HepG2 (cell line): ENCODE results near the gene ANKRD53. TPM values are rescaled to one million over a fixed set of nuclear protein-coding genes. Genes with fewer than 3 reads are reported as not detected.
A peak's percentile ranks its signal among the peaks of the same experiment; 100 is the strongest.

ENCODE experiments used
- AHR ChIP-seq: IDR thresholded peaks from 2 replicates; pipeline ENCODE4 v1.6.1; 2018; ENCODE audit warnings: missing genetic modification reagents, missing compliant biosample characterization
- FOXJ3 ChIP-seq: sonication (generic); formaldehyde crosslinking; IDR thresholded peaks from 2 replicates; pipeline ENCODE4 v1.4.0; 2020; ENCODE audit warnings: missing genetic modification reagents, mild to moderate bottlenecking, borderline replicate concordance
- GFI1 ChIP-seq: sonication (generic); formaldehyde crosslinking; IDR thresholded peaks from 2 replicates; pipeline ENCODE4 v1.5.0; 2020; ENCODE audit warnings: missing genetic modification reagents, mild to moderate bottlenecking, borderline replicate concordance
- HMG20B ChIP-seq: conservative IDR thresholded peaks from 2 replicates; pipeline ENCODE4 v1.6.1; 2016; ENCODE audit warnings: missing genetic modification reagents, missing compliant biosample characterization
- NFYB ChIP-seq: sonication (generic); formaldehyde crosslinking; IDR thresholded peaks from 2 replicates; pipeline ENCODE4 v1.4.0; 2020; ENCODE audit warnings: missing genetic modification reagents
- POLR2A ChIP-seq, 2 experiments: IDR thresholded peaks; 2 replicates each; pipeline ENCODE4 v1.6.1; 2011; ENCODE audit warnings: low read depth in 2 of 2, low read length in 2 of 2, mild to moderate bottlenecking in 1 of 2, moderate library complexity in 1 of 2; ENCODE audit not compliant: insufficient read depth in 1 of 2
- ZBTB10 ChIP-seq: sonication (generic); formaldehyde crosslinking; IDR thresholded peaks from 2 replicates; pipeline ENCODE4 v1.4.0; 2020; ENCODE audit warnings: missing genetic modification reagents, borderline replicate concordance
- ZBTB25 ChIP-seq: IDR thresholded peaks from 2 replicates; pipeline ENCODE4 v1.6.1; 2018; ENCODE audit warnings: missing genetic modification reagents
- ZNF143 ChIP-seq: sonication (generic); formaldehyde crosslinking; IDR thresholded peaks from 2 replicates; pipeline ENCODE4 v1.4.0; 2020; ENCODE audit warnings: missing genetic modification reagents
- ZNF234 ChIP-seq: sonication (generic); formaldehyde crosslinking; conservative IDR thresholded peaks from 2 replicates; pipeline ENCODE4 v1.5.1; 2020; ENCODE audit warnings: mild to moderate bottlenecking, missing genetic modification reagents
- ZNF335 ChIP-seq: sonication (generic); formaldehyde crosslinking; IDR thresholded peaks from 2 replicates; pipeline ENCODE4 v1.4.0; 2020; ENCODE audit warnings: missing genetic modification reagents
- ZNF501 ChIP-seq: sonication (generic); formaldehyde crosslinking; IDR thresholded peaks from 2 replicates; pipeline ENCODE4 v1.5.1; 2020; ENCODE audit warnings: mild to moderate bottlenecking, moderate library complexity, missing genetic modification reagents
- ZNF552 ChIP-seq: sonication (generic); formaldehyde crosslinking; IDR thresholded peaks from 2 replicates; pipeline ENCODE4 v1.9.0; 2022; ENCODE audit warnings: missing genetic modification reagents, mild to moderate bottlenecking, borderline replicate concordance
- ZNF839 ChIP-seq: sonication (generic); formaldehyde crosslinking; IDR thresholded peaks from 2 replicates; pipeline ENCODE4 v1.4.0; 2020; ENCODE audit warnings: missing genetic modification reagents, mild to moderate bottlenecking, borderline replicate concordance
- polyA plus RNA-seq, 8 experiments: library from polyadenylated mRNA; depleted of rRNA in 3 of 8; stranded (reverse) in 7 of 8; unstranded in 1 of 8; fragments of >200 nt; fragmentation: Illumina TruSeq in 4 of 8; extraction: Trizol in 4 of 8; gene quantifications; 2 replicates each; pipeline versions ENCODE4 v1.2.1 to v1.2.3, GENCODE V29; 2011 to 2016; ENCODE audit warnings: low read depth in 4 of 8, missing spikeins in 1 of 8, mixed read lengths in 1 of 8; ENCODE audit not compliant: insufficient read depth in 1 of 8
- total RNA-seq, 5 experiments: library from RNA; depleted of rRNA; stranded (reverse); fragments of >200 nt; fragmentation: Illumina TruSeq; extraction: Trizol; gene quantifications; 2 replicates each; pipeline ENCODE4 v1.2.3, GENCODE V29; 2016; ENCODE audit warnings: low read depth in 1 of 5
- TF ChIP-seq, protein P1 (sequence below): sonication (generic); formaldehyde crosslinking; IDR thresholded peaks from 2 replicates; pipeline ENCODE4 v1.9.0; 2022; ENCODE audit warnings: missing genetic modification reagents, mild to moderate bottlenecking, borderline replicate concordance
- TF ChIP-seq, protein P2 (sequence below): sonication (generic); formaldehyde crosslinking; IDR thresholded peaks from one replicate; pipeline ENCODE4 v1.5.1; 2020; ENCODE audit warnings: mild to moderate bottlenecking, missing genetic modification reagents; ENCODE audit errors: not compliant biosample characterization

Gene ANKRD53
- total and polyA plus RNA-seq, 2 of the 13 experiments (the other 11 are each of a cell fraction or from before 2014, with no cell fraction given) = 0.15 TPM; not detected in 1

- TF ChIP-seq, protein P1, sequence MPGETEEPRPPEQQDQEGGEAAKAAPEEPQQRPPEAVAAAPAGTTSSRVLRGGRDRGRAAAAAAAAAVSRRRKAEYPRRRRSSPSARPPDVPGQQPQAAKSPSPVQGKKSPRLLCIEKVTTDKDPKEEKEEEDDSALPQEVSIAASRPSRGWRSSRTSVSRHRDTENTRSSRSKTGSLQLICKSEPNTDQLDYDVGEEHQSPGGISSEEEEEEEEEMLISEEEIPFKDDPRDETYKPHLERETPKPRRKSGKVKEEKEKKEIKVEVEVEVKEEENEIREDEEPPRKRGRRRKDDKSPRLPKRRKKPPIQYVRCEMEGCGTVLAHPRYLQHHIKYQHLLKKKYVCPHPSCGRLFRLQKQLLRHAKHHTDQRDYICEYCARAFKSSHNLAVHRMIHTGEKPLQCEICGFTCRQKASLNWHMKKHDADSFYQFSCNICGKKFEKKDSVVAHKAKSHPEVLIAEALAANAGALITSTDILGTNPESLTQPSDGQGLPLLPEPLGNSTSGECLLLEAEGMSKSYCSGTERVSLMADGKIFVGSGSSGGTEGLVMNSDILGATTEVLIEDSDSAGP (CRISPR knock-in tag) = no peak
- TF ChIP-seq ZBTB10 (CRISPR knock-in tag) = no peak
- TF ChIP-seq ZNF501 = peak; percentile 23; the same call in 1 of the 2 replicates
- no peak for TF ChIP-seq ZNF552
- TF ChIP-seq ZNF234 (CRISPR knock-in tag) = no peak
- TF ChIP-seq HMG20B (CRISPR knock-in tag) = no peak
- no peak for TF ChIP-seq AHR (CRISPR knock-in tag)
- no peak for TF ChIP-seq ZNF335 (CRISPR knock-in tag)
- TF ChIP-seq GFI1 (CRISPR knock-in tag) = no peak
- TF ChIP-seq NFYB = no peak
- TF ChIP-seq FOXJ3 (CRISPR knock-in tag) = no peak
- no peak for TF ChIP-seq ZNF143
- TF ChIP-seq ZBTB25 (CRISPR knock-in tag) = no peak
- TF ChIP-seq, protein P2, sequence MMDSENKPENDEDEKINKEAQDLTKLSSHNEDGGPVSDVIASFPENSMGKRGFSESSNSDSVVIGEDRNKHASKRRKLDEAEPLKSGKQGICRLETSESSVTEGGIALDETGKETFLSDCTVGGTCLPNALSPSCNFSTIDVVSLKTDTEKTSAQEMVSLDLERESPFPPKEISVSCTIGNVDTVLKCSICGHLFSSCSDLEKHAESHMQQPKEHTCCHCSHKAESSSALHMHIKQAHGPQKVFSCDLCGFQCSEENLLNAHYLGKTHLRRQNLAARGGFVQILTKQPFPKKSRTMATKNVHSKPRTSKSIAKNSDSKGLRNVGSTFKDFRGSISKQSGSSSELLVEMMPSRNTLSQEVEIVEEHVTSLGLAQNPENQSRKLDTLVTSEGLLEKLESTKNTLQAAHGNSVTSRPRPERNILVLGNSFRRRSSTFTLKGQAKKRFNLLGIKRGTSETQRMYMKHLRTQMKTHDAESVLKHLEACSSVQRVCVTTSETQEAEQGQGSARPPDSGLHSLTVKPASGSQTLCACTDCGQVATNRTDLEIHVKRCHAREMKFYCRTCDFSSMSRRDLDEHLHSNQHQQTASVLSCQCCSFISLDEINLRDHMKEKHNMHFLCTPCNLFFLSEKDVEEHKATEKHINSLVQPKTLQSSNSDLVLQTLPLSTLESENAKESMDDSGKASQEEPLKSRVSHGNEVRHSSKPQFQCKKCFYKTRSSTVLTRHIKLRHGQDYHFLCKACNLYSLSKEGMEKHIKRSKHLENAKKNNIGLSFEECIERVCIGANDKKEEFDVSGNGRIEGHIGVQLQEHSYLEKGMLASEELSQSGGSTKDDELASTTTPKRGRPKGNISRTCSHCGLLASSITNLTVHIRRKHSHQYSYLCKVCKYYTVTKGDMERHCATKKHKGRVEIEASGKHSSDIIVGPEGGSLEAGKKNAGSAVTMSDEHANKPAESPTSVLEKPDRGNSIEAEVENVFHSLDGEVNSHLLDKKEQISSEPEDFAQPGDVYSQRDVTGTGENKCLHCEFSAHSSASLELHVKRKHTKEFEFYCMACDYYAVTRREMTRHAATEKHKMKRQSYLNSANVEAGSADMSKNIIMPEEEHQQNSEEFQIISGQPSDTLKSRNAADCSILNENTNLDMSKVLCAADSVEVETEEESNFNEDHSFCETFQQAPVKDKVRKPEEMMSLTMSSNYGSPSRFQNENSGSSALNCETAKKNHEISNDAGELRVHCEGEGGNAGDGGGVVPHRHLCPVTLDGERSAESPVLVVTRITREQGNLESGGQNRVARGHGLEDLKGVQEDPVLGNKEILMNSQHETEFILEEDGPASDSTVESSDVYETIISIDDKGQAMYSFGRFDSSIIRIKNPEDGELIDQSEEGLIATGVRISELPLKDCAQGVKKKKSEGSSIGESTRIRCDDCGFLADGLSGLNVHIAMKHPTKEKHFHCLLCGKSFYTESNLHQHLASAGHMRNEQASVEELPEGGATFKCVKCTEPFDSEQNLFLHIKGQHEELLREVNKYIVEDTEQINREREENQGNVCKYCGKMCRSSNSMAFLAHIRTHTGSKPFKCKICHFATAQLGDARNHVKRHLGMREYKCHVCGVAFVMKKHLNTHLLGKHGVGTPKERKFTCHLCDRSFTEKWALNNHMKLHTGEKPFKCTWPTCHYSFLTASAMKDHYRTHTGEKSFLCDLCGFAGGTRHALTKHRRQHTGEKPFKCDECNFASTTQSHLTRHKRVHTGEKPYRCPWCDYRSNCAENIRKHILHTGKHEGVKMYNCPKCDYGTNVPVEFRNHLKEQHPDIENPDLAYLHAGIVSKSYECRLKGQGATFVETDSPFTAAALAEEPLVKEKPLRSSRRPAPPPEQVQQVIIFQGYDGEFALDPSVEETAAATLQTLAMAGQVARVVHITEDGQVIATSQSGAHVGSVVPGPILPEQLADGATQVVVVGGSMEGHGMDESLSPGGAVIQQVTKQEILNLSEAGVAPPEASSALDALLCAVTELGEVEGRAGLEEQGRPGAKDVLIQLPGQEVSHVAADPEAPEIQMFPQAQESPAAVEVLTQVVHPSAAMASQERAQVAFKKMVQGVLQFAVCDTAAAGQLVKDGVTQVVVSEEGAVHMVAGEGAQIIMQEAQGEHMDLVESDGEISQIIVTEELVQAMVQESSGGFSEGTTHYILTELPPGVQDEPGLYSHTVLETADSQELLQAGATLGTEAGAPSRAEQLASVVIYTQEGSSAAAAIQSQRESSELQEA = no peak
- no peak for TF ChIP-seq POLR2A (IDR thresholded peaks at IDR 0.05; ENCODE audit: insufficient read depth in 1 of 2, low read depth in 2 of 2, low read length in 2 of 2)
- no peak for TF ChIP-seq ZNF839 (CRISPR knock-in tag)
These were observed 40.4 kb upstream of the ANKRD53 start (continued) for GRCh38 chr2:70937866-70938585.
